Activated T-helper 1 cell treated with anti-CD3 and anti-CD28 coated beads, Interleukin-12 subunit alpha, Interleukin-12 subunit beta, Interleukin-2, Interleukin-4 antibody, amounts not matched to agents 30 ng/mL and 10 ng/mL and 1 ng/mL, durations not matched to agents 14 hours and 24 hours and 36 hours (primary cell): ENCODE data around the gene MED26. TPM values are rescaled to one million over a fixed set of nuclear protein-coding genes. Genes with fewer than 3 reads are reported as not detected.
"Not testable (repeated sequence)": the region's sequence is repeated elsewhere in the genome, so short reads cannot be mapped to it uniquely, and the experiment has no call there.

ENCODE experiments used
- DNase-seq: peaks from one replicate; pipeline ENCODE4 v3.0.0; 2021; ENCODE audit warnings: low spot score
- H3K27ac Mint-ChIP-seq: one replicate; pipeline ENCODE4 v1.8.0; 2021; ENCODE audit warnings: mild to moderate bottlenecking, mixed read lengths
- H3K27me3 Mint-ChIP-seq: one replicate; pipeline ENCODE4 v1.8.0; 2022; ENCODE audit warnings: mild to moderate bottlenecking, moderate library complexity, mixed read lengths; ENCODE audit not compliant: insufficient read depth
- H3K36me3 Mint-ChIP-seq: one replicate; pipeline ENCODE4 v1.8.0; 2021; ENCODE audit warnings: low read depth, mixed read lengths
- H3K4me1 Mint-ChIP-seq: one replicate; pipeline ENCODE4 v1.8.0; 2021; ENCODE audit warnings: low read depth, mixed read lengths
- H3K4me3 Mint-ChIP-seq: one replicate; pipeline ENCODE4 v1.8.0; 2021; ENCODE audit warnings: mild to moderate bottlenecking, moderate library complexity, mixed read lengths
- H3K9me3 Mint-ChIP-seq: one replicate; pipeline ENCODE4 v1.8.0; 2021; ENCODE audit warnings: mixed read lengths
- intact Hi-C: fragments of 100-400 bp; cut with micrococcal nuclease; formaldehyde crosslinking; loops from one replicate; pipeline ENCODE4 v1.15.1; 2024
- total RNA-seq: library from RNA; stranded (reverse); gene quantifications from 2 replicates; pipeline ENCODE4 v1.2.3, GENCODE V29; 2022

Gene MED26
- total RNA-seq, 1 donor from 2014 or later, result 14.9 TPM

DNA sequence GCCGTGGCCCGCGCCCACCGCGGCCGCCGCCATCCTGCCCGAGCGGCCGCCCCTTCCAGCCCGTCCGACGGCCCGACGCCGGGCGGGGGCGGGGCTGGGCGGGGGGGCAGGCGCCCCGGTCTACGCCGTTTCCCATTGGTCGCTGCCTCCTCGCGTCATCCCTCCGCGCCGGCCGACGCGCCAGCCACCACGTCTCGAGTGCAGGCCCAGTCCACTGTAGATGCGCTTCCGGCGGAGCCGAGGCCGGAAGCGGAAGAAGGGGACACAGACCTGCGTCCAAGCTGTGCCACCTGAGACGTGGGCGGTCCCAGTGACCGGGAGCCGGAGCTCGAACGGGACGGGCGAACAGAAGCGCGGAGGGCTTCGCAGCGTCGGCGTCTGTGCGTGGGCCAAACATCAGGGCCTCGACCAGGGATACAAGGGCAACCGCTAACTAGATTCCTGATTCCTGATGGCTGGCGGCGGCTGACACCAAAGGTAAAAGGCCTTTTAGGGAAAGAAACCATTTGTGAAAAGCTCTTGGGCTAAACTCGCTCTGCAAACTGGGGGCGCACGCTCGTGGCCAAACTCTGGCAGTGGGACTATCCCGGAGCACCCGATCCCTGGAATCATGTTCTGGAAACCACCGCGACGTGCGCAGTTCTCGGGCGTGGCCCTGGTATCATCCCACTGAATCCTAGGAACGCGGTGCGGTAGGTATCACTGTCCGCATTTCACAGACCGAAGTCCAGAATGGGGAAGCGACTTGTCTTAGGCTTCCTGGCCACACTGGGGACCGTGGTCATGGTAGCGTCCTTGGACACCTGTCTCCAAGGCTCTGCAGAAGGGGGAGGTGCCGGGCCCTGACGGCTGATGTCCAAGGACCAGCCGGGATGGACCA lies 55.4 kb downstream of the MED26 start, which contains the start of gene SLC35E1:
SLC35E1 (minus strand) TSS at position 84 of the 880 bp plus-strand sequence; CDS start at position 33, 51 bp downstream.
- intact Hi-C loops, result loop anchor here (1.0 to 5.0 kb wide), 8 partner anchors 12 to 695 kb away; partner anchors contain the start of genes BABAM1, C19orf44, CALR3 and CHERP
- Mint-ChIP-seq H3K4me3 (peak within 1 kb of the TSS; percentile 98), H3K4me1 (peaks cover 58% of the 10 kb centered on the region), H3K36me3 (peaks cover 38% of the 10 kb centered on the region), H3K27me3 (no peaks in the 10 kb centered on the region), H3K27ac (peak within 1 kb of the TSS; percentile 97), H3K9me3 (no peaks in the 10 kb centered on the region)
- peak; percentile 91 for DNase-seq

DNA sequence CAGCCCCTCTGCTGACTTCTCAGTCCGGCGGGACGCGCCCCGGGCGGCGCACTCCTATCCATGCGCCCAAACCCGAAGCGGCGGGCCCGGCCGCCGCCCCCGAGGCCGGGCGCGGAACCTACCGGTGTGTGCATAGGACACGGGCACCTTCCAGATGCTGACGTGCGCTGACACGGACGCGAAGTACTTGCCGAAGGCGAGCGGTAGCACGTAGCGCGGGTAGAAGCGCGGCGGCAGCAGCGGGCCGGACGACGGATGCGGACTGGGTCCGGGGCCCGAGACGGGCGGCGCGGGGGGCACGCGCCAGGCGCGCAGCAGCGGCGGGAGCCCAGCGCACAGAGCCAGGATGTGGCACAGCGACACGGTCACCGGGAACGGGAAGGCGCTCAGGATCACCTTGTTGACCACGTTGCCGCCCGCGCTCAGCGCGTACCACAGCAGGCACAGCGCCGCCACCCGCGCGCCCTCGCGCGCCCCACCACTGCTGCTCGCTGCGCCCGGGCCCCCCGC lies 56.1 kb downstream of the MED26 start:
- H3K27ac Mint-ChIP-seq, result peak overlapping the region; percentile 79
- DNase-seq, result no peak
- H3K27me3 Mint-ChIP-seq, result no peaks in the 10 kb centered on the region
- H3K4me3 Mint-ChIP-seq, result peak overlapping the region; percentile 92
- intact Hi-C loops, result loop anchor here (1.0 to 5.0 kb wide), 8 partner anchors 12 to 695 kb away; partner anchors contain the start of genes BABAM1, C19orf44, CALR3 and CHERP
- peaks cover 59% of the 10 kb centered on the region for H3K4me1 Mint-ChIP-seq
- peaks cover 41% of the 10 kb centered on the region for H3K36me3 Mint-ChIP-seq
- H3K9me3 Mint-ChIP-seq, result no peaks in the 10 kb centered on the region

DNA sequence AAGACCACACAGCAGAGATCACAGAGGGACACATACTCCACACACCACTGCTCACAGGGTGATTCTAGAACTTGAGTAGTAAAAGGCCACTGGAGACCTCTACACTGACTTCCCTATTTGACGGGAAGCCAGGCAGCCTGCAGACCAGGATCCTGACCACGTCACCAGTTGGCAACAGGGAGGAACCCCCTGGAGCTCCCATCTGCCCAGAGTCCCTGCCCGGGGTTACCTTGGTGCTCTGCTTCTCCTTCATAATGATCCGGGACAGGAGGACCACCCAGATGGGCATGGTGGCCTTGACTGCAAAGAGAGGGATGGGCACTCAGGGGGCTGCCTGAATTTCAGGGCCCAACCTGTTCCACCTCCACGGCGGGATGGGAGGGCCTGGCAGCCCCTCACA lies 56.7 kb downstream of the MED26 start:
- peak overlapping the region; percentile 92 for H3K4me3 Mint-ChIP-seq
- H3K4me1 Mint-ChIP-seq, result peaks cover 65% of the 10 kb centered on the region
- DNase-seq, result no peak
- H3K27me3 Mint-ChIP-seq, result no peaks in the 10 kb centered on the region
- intact Hi-C loops, result loop anchor here (5.0 kb wide), 1 partner anchor 99 kb away; the partner anchor contains the start of gene EPS15L1
- H3K9me3 Mint-ChIP-seq, result peaks cover 2% of the 10 kb centered on the region
- peak overlapping the region; percentile 44 for H3K27ac Mint-ChIP-seq
- H3K36me3 Mint-ChIP-seq, result peaks cover 45% of the 10 kb centered on the region

DNA sequence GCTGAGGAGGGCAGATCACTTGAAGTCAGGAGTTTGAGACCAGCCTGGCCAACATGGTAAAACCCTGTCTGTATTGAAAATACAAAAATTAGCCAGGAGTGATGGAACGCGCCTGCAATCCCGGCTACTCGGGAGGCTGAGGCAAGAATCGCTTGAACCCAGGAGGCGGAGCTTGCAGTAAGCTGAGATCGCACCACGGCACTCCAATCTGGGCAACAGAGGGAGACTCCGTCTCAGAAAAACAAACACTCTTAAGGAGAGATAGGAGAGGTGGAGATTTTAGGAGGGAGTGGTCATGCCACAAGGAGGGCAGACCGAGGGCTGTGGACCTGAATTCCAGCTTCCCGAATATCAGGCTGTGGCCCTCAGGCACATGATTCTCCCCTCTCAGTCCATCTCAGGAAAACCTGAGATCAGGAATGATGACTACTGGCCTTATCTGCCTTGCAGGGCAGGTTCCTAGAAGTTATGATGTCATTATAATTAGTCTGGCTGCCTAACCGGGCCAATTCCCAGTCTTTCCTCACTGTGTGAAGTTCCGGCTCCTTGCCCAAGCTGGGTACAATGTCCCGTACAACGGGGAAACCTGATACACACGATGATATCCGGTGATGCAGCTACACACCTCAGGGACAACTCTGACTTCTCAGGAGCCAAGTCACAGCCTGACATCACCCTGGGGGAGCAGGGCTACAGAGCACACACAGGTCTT lies 58.2 kb downstream of the MED26 start:
- peak overlapping the region; percentile 40 for H3K27ac Mint-ChIP-seq
- H3K36me3 Mint-ChIP-seq, result peaks cover 44% of the 10 kb centered on the region
- H3K9me3 Mint-ChIP-seq, result peaks cover 3% of the 10 kb centered on the region
- no peak for DNase-seq
- peak overlapping the region; percentile 92 for H3K4me3 Mint-ChIP-seq
- intact Hi-C loops, result loop anchor here (5.0 kb wide), 1 partner anchor 97 kb away; the partner anchor contains the start of gene EPS15L1
- no peaks in the 10 kb centered on the region for H3K27me3 Mint-ChIP-seq
- H3K4me1 Mint-ChIP-seq, result peaks cover 62% of the 10 kb centered on the region

DNA sequence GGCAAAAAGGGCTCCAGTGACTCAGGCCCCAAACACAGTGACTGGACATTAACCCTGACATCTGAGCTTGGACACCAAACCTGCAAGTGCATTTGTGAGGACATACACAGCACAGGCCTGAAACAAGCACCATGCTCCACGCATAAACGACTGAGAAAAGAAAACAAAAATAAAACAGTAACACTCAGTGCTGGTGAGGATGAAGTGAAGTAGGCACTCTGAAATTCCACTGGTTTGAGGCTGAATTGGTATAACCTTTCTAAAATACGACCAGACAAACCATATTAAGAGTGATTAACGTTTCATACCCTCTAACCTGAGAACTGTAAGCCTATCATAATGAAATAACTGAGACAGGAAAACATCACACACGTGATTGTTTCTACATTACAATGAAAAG lies 61.3 kb downstream of the MED26 start:
- peaks cover 3% of the 10 kb centered on the region for H3K9me3 Mint-ChIP-seq
- intact Hi-C loops, result loop anchor here (1.0 kb wide), 1 partner anchor 28 kb away; no protein-coding TSS in a partner anchor
- H3K36me3 Mint-ChIP-seq, result peaks cover 45% of the 10 kb centered on the region

GRCh38 chr19:16566161-16566560 lies 61.8 kb downstream of the MED26 start:
- Mint-ChIP-seq H3K27me3 (no peaks in the 10 kb centered on the region), H3K27ac (peak overlapping the region; percentile 99), H3K9me3 (peaks cover 3% of the 10 kb centered on the region), H3K4me3 (peak overlapping the region; percentile 81), H3K36me3 (peaks cover 49% of the 10 kb centered on the region), H3K4me1 (peaks cover 41% of the 10 kb centered on the region)
- intact Hi-C loops, result loop anchor here (1.0 kb wide), 1 partner anchor 28 kb away; no protein-coding TSS in a partner anchor
- DNase-seq, result peak; percentile 81

More for the DNA sequence above, 61.3 kb downstream of the MED26 start:
- Mint-ChIP-seq H3K4me1 (peaks cover 45% of the 10 kb centered on the region), H3K27me3 (no peaks in the 10 kb centered on the region), H3K27ac (peak overlapping the region; percentile 99), H3K4me3 (peak overlapping the region; percentile 20)
- DNase-seq, result no peak

DNA sequence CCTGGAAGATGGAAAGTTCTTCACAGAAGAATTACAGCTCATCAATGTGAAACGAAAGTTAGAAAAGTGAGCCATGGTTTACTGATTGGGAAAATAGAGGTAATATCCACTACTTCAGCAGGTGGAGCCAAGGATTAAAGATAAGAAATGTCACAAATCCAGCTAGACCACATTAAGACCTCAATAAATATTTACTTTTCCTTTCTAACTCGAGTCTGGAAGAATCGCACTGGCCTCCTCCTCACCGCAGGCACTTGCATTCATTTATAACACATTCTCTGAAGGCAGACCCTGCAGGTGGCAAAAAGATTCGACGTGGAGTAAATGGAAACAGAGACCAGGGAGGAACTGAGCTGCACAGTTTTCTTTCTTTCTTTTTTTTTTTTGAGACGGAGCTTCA lies 63.2 kb downstream of the MED26 start:
- Mint-ChIP-seq H3K4me1 (peaks cover 35% of the 10 kb centered on the region), H3K27me3 (no peaks in the 10 kb centered on the region), H3K9me3 (peaks cover 3% of the 10 kb centered on the region), H3K27ac (peak overlapping the region; percentile 55), H3K4me3 (no peak overlapping the region), H3K36me3 (peaks cover 51% of the 10 kb centered on the region)
- DNase-seq, result no peak
- intact Hi-C loops, result no loop called here

DNA sequence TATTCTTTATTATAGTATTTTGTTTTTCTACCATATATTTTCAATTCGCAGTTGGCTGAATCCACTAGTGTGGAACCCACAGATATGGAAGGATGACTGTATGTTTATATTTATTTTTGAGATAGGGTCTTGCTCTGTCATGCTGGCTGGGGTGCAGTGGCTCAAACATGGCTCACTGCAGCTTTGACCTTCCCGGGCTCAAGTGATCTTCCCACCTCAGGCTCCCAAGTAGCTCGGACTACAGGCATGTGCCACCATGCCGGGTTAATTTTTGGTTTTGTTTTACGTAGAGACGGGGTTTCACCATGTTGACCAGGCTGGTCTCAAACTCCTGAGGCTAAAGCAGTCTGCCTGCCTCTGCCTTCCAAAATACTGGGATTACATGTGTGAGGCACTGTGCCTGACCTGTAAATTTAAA lies 65.4 kb downstream of the MED26 start:
- peaks cover 3% of the 10 kb centered on the region for H3K9me3 Mint-ChIP-seq
- H3K4me1 Mint-ChIP-seq, result peaks cover 22% of the 10 kb centered on the region
- DNase-seq, result no peak
- no peak overlapping the region for H3K4me3 Mint-ChIP-seq
- H3K36me3 Mint-ChIP-seq, result peaks cover 48% of the 10 kb centered on the region
- H3K27me3 Mint-ChIP-seq, result no peaks in the 10 kb centered on the region
- no peak overlapping the region for H3K27ac Mint-ChIP-seq
- intact Hi-C loops, result no loop called here

DNA sequence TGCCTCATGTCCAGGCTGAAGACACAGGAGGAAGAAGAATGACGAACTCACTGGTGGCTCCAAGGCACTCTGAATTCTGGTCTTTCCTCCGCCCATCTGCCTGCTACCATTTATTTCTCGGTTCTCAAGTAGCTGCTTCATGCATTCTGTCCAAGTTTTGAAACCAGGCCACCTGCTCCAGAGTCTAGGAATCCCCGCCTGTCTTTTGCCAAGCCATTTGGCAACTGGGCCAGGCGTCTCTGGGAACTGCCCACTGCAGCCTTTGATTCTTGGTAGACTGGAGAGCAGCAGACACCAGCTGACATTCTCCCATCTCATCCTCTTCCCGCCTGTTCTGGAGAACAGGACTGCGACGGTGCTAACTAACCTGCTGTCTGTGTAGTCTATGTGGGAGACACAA lies 66.6 kb downstream of the MED26 start:
- no peak overlapping the region for H3K4me3 Mint-ChIP-seq
- peaks cover 40% of the 10 kb centered on the region for H3K36me3 Mint-ChIP-seq
- DNase-seq, result no peak
- H3K9me3 Mint-ChIP-seq, result peaks cover 2% of the 10 kb centered on the region
- intact Hi-C loops, result no loop called here
- H3K27me3 Mint-ChIP-seq, result no peaks in the 10 kb centered on the region
- H3K4me1 Mint-ChIP-seq, result peaks cover 16% of the 10 kb centered on the region
- H3K27ac Mint-ChIP-seq, result peak overlapping the region; percentile 16

DNA sequence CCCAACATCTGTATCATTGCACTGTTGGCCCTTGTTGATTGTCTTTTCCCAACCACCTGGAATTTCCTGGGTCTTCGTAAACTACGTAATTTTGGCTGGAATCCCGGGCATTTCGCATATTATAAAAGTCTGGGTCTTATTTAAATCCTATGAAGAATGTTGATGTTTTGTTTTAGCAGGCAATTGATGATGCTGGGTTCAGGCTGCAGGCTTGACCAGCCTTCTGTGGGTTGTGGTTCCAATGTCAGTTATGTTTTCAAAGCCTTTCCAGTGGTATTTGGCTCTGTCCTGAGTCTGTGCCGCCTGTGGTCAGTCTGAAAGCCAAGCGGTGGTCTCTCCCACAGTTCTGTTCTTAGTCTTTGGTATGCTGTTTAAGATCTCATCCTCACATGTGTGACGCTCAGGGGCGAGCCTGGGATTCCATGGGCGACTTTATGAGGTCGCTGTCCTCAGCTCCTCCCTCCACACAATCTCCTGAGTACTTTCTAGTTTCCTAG lies 68.2 kb downstream of the MED26 start:
- Mint-ChIP-seq H3K27ac (no peak overlapping the region), H3K36me3 (peaks cover 38% of the 10 kb centered on the region), H3K4me3 (no peak overlapping the region), H3K27me3 (no peaks in the 10 kb centered on the region), H3K4me1 (peaks cover 9% of the 10 kb centered on the region), H3K9me3 (no peaks in the 10 kb centered on the region)
- no peak for DNase-seq
- intact Hi-C loops, result no loop called here

DNA sequence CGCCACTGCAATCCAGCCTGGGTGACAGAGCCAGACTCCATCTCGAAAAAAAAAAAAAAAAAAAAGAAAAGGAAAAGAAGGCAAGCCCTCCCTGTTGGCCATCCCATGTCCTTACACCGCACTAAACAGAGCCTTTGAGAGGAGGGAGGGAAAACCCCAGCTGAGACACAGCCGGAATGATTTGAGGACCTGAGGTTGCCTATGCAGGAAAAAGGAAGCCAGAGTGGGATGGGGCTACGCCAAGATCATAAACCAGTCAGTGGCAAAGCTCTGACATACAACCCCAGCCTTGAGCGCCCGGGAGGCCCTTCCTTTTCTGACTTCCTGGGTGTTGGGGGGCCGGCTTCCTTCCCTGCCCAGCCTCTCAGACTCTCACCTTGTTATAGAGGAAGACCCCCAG lies 73.2 kb downstream of the MED26 start:
- no peak for DNase-seq
- Mint-ChIP-seq H3K4me3 (no peak overlapping the region), H3K4me1 (peaks cover 5% of the 10 kb centered on the region), H3K27me3 (no peaks in the 10 kb centered on the region), H3K36me3 (peaks cover 29% of the 10 kb centered on the region), H3K27ac (no peak overlapping the region), H3K9me3 (no peaks in the 10 kb centered on the region)
- intact Hi-C loops, result no loop called here

GRCh38 chr19:16551902-16552301 lies 76.1 kb downstream of the MED26 start:
- H3K4me1 Mint-ChIP-seq, H3K4me3 Mint-ChIP-seq, H3K27ac Mint-ChIP-seq, DNase-seq, H3K27me3 Mint-ChIP-seq, H3K9me3 Mint-ChIP-seq, intact Hi-C loops: not testable (repeated sequence)
- H3K36me3 Mint-ChIP-seq, result peaks cover 22% of the 10 kb centered on the region
